Omental fat pad (tissue), 4 donors: ENCODE data around the gene COPG1. TPM values are rescaled to one million over a fixed set of nuclear protein-coding genes. Genes with fewer than 3 reads are reported as not detected.

Experiments
- ATAC-seq: fragments of 150-250 bp; one replicate; pipeline ENCODE4 v1.9.1; 2016; ENCODE audit warnings: mild to moderate bottlenecking, moderate library complexity; ENCODE audit not compliant: low FRiP score
- DNase-seq: peaks from one replicate; pipeline ENCODE4 v3.0.0-alpha.2; 2019; ENCODE audit warnings: low spot score
- total RNA-seq, 4 donors: library from RNA; depleted of rRNA; stranded (reverse); fragments of >200 nt; gene quantifications; one replicate each; pipeline ENCODE4 v1.1.0, GENCODE V29; 2016
- TF ChIP-seq, protein P1 (sequence below), 3 donors: fragments of 450-650 bp; IDR thresholded peaks; one replicate each; pipeline ENCODE4 v1.5.1; 2016 to 2017; ENCODE audit warnings: antibody characterized with exemption in 3 of 3, mild to moderate bottlenecking in 3 of 3, moderate library complexity in 2 of 3

The COPG1 gene
- total RNA-seq, 4 donors from 2014 or later: 107 to 148 (median 127) TPM

DNA sequence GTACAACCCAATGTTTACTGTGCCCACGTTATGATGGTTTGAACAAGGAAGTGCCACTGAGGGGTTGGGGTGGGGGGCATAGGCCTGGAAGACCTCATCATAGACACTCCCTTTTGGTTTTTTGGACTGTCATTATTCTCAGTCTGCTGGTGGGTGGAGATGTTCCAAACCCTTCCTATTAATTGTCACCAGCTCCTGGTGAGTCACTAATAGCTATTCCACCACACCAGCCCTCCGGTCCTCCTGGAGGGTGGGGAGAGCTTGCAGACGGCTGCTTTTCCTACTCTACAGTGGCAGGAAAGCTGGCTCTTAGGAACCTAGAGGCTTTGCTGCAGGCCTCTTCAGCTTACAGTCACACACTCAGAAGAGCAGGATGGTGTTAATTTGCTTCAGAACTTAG is 9.0 kb upstream of the COPG1 start:
- TF ChIP-seq, protein P1, sequence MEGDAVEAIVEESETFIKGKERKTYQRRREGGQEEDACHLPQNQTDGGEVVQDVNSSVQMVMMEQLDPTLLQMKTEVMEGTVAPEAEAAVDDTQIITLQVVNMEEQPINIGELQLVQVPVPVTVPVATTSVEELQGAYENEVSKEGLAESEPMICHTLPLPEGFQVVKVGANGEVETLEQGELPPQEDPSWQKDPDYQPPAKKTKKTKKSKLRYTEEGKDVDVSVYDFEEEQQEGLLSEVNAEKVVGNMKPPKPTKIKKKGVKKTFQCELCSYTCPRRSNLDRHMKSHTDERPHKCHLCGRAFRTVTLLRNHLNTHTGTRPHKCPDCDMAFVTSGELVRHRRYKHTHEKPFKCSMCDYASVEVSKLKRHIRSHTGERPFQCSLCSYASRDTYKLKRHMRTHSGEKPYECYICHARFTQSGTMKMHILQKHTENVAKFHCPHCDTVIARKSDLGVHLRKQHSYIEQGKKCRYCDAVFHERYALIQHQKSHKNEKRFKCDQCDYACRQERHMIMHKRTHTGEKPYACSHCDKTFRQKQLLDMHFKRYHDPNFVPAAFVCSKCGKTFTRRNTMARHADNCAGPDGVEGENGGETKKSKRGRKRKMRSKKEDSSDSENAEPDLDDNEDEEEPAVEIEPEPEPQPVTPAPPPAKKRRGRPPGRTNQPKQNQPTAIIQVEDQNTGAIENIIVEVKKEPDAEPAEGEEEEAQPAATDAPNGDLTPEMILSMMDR (IDR thresholded peaks at IDR 0.05): no peak
- DNase-seq: no peak
- peak; percentile 32 for ATAC-seq

DNA sequence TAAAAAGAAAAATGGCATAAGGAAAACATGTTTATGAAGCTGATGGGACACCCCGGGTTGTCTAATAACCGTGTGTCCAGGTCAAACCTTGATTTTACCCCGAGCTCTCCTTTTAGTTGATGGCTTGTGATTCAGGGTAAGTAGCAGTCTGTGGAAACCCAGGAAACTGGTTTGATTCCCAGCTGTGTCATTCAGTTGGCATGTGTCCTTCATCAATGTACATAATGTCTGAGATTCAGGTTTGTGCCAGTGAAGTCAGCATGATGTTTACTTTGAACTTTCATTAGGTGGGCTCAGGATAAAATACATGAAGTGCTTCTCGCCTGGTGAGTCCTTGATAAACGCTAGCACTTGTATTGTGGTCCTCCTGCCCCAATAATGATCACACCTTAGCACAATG is 4.3 kb upstream of the COPG1 start:
- ATAC-seq: no peak
- TF ChIP-seq, protein P1 (IDR thresholded peaks at IDR 0.05): no peak
- no peak for DNase-seq

DNA sequence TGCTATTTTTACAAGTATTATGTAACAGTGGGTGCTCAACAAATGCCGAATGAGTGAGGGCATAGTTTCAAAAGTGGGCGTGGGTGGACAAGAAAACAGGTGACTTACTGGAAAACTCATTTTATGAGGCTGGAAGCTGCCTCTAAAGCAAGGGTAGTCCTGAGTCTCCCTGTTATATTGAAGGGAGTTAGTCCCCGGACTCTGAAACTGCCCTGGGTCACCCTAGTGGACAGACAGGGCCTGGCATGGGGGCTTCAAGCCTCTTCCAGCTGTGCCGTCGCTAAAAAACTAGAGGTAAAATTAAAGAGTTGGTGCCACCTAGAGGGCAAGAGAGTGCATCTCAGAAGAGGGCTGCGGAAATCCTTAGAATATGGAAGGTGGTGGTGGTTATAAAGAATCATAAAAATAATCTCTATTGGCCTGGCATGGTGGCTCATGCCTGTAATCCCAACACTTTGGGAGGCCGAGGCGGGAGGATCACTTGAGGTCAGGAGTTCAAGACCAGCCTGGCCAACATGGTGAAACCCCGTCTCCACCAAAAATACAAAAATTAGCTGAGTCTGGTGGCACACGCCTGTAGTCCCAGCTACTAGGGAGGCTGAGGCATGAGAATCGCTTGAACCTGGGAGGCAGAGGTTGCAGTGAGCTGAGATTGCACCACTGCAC is 3.6 kb upstream of the COPG1 start:
- ATAC-seq (peak; percentile 90), DNase-seq (peak; percentile 48)
- TF ChIP-seq, protein P1 (IDR thresholded peaks at IDR 0.05): peak in 2 of 3 donors; percentile 91 to 97

DNA sequence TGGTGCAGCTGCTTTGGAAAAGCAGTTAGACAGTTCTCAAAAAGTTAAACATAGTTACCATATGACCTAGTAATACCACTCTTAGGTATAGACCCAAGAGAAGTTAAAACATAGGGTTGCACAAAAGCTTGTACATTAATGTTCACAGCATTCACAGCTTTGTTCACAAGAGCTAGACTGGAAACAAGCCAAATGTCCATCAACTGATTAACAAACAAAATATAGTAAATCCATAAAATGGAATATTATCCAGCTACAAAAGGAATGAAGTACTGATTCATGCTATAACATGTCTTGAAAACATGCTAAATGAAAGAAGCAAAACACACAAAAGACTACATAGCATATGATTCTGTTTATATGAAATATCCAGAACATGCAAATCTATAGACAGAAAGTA is 2.8 kb upstream of the COPG1 start:
- no peak for DNase-seq
- TF ChIP-seq, protein P1 (IDR thresholded peaks at IDR 0.05): no peak
- no peak for ATAC-seq

- no peak for ATAC-seq
- TF ChIP-seq, protein P1 (IDR thresholded peaks at IDR 0.05): no peak
Observed at GRCh38 chr3:129248286-129248979, 973 bp upstream of the COPG1 start.

DNA sequence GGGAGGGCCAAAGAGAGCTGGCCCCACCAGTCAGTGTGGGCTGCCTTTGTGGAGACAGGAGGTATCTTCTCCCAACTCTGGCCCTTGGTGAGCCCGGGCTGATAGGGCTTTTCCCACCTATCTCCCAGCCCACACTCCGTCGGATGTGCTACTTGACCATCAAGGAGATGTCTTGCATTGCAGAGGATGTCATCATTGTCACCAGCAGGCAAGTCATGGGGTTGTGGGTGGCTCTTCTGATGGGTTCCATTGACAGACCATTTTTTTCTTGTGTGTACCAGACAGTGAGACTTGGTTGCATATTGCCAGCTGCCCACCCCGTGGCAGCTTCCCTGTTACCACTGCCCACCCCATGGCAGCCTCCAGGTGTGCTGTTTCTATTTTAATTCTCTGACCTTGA is 3.3 kb downstream of the COPG1 start:
- no peak for DNase-seq
- TF ChIP-seq, protein P1 (IDR thresholded peaks at IDR 0.05): no peak
- no peak for ATAC-seq

More at GRCh38 chr3:129248286-129248979, 973 bp upstream of the COPG1 start:
- DNase-seq: no peak
